22Rv1 (cell line): ENCODE measurements around the gene TCTN1.
"Not testable (repeated sequence)": the region's sequence is repeated elsewhere in the genome, so short reads cannot be mapped to it uniquely, and the experiment has no call there.

ENCODE experiments used
- H3K27ac ChIP-seq: fragments of 450-650 bp; 2 replicates; pipeline ENCODE4 v1.5.1; 2017
- ZFX ChIP-seq: fragments of 450-650 bp; IDR thresholded peaks from 2 replicates; pipeline ENCODE4 v1.6.1; 2017; ENCODE audit warnings: antibody characterized with exemption, borderline replicate concordance
- TF ChIP-seq, protein P1 (sequence below): fragments of 450-650 bp; IDR thresholded peaks from 2 replicates; pipeline ENCODE4 v1.5.1; 2017; ENCODE audit warnings: mild to moderate bottlenecking

Gene TCTN1

DNA sequence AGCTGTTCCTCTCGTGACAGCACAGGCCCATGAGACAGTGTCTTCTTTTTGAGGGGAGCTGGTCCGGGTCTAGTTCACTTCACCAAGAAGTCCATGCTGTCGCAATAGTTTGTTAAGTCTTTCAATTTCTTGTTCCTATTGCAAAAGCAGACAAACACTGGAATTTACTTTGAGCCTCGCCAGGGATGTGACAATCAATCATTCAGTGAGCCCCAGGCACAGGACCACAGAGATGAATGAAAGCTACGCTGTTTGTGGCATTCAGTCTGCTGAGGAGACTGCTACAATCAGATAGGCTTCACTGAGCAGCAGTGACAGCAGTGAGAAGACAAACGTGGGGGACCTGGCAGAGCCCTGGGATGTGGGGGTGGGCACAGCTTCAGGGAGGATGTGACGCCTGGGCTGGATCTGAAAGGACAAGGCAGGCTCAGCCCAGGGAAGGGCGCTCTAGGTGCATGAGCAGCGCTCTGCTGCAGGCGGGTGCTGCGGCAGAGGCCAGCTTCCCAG is 35.5 kb downstream of the TCTN1 start:
- TF ChIP-seq ZFX: no peak
- TF ChIP-seq, protein P1, sequence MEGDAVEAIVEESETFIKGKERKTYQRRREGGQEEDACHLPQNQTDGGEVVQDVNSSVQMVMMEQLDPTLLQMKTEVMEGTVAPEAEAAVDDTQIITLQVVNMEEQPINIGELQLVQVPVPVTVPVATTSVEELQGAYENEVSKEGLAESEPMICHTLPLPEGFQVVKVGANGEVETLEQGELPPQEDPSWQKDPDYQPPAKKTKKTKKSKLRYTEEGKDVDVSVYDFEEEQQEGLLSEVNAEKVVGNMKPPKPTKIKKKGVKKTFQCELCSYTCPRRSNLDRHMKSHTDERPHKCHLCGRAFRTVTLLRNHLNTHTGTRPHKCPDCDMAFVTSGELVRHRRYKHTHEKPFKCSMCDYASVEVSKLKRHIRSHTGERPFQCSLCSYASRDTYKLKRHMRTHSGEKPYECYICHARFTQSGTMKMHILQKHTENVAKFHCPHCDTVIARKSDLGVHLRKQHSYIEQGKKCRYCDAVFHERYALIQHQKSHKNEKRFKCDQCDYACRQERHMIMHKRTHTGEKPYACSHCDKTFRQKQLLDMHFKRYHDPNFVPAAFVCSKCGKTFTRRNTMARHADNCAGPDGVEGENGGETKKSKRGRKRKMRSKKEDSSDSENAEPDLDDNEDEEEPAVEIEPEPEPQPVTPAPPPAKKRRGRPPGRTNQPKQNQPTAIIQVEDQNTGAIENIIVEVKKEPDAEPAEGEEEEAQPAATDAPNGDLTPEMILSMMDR: no peak
- no peak overlapping the region for H3K27ac ChIP-seq

DNA sequence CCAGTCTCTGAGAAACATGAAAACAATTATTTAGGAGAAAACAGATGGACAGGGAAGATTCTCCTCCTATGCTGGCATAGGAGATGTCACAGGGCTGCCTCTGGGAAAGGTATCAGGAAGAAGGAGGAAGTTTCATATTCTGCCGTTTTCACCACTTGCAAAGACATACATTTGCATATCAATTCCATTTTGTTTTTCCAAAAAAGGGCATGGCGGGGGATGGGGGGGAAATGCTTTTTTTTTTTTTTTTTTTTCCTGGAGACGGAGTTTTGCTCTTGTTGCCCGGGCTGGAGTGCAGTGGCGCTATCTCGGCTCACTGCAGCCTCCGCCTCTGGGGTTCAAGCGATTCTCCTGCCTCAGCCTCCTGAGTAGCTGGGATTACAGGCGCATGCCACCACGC is 40.3 kb downstream of the TCTN1 start:
- H3K27ac ChIP-seq: not testable (repeated sequence)

DNA sequence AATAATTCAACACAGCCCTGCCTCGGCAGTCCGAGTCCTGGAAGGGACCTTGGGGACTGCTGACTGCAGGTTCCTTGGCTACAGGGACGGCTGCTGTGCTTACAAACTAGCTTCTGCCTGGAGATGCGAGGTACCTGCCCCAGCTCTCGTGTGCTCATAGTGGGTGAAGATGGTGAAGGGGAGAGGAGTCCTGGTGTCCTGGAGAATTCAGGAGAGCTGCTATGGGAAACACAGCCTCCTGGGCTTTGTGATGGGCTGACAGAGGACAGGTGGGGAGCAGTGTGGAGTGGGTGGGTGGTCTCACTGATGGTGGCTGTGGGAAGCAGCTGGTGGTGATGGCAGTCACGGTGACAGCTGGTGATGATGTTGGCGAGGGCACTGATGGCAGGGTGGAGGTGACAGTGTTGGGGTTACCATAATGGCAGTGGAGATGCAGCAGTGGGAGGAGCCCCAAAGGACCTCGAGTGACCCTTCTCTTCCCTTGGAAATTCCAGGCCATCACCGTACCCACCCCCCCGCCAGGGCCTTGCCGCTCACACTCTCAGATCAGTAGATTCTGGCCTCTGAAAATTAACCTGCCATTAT is 42.2 kb downstream of the TCTN1 start:
- no peak for TF ChIP-seq ZFX
- TF ChIP-seq, protein P1: no peak
- H3K27ac ChIP-seq: no peak overlapping the region

DNA sequence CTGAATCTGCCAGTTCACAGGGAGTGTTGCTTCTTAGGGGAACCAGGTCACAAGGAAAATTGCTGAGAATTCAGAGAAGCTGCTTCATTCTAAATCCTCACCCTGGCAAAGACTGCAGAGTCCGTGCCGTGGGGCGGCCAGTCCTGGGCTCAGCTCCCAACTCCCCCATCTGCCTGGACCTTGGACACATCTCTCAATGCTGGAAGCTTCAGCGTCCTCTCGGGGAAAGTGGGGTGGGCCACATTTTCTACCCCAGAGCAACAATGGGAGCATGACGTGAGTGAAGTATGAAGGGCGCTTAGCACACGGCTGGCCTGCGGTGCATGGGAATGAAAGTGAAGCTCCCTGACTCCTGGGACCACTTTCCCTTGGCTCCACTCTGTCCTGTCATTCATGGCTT is 43.8 kb downstream of the TCTN1 start:
- no peak overlapping the region for H3K27ac ChIP-seq
- TF ChIP-seq, protein P1: no peak
- TF ChIP-seq ZFX: no peak

DNA sequence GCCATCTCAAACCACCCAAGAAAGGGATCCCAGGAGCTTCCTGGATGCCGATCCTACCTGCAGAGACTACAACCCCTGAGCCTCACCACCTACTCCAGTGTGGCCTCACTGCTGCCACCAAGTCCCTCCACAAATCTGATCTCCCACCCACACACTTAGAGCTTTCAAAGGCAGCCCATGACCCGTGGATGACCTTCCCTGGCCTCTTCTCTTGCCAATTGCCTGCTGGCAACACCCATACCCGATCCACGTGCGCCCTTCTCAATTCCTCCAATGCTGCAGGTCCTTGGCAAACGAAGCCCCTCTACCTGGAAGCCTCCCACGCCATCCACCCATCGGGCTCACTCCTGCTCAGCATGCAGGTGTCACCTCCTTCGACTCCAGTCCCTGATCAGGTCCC is 44.3 kb downstream of the TCTN1 start:
- TF ChIP-seq, protein P1: no peak
- TF ChIP-seq ZFX: no peak
- no peak overlapping the region for H3K27ac ChIP-seq

DNA sequence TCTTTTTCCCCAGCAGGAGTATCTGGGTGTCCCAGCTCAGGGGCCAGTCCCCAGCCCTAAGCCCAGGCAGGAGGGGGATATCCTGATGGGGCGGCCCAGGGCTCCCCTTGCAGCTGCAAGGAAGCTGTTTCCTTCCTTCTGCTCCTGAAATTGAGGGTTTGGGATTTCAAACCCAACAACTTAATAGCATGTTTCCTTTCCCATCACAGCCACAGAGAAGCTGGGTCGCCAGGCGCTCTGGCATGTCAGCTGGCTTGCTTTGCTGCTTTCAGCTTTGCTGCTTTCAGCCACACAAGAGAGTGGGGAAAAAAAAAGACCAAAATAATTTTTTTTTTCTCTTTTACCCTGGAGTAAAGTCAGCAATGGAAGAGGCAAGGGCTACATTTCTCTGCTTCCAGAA is 44.9 kb downstream of the TCTN1 start:
- no peak overlapping the region for H3K27ac ChIP-seq
- TF ChIP-seq ZFX: no peak
- TF ChIP-seq, protein P1: no peak

DNA sequence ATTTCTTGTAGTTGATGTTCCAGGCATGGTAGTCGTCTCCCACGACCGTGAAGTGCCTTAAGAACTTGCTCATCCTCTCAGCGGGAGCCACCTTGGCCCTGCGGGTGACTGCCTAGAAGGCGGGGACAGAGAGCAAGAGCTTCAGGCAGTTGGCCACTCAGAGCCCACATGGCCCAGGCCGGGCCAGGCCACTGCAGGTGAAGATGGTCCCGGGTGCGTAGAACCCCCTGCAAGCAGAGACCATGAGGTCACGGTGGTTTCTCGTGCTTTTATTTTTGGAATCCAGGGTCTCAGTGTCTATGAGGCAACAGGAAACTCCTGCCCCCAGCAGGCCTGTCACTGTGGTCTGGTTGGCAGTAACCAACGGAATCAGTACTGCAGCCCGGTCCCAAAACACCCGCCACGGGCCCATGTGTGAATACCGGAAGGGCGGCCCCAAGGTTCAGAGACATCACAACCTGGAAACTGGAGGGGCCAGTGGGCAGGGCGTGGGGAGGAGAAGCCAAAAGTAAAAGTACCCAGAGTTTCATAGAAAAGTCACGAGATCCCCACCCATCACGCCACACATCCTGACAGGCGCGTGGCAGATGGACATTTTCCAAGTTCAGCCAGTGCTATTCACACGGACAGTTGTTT is 47.5 kb downstream of the TCTN1 start:
- H3K27ac ChIP-seq: no peak overlapping the region
- TF ChIP-seq, protein P1: no peak
- no peak for TF ChIP-seq ZFX
